Cardiac muscle cell (in vitro differentiated cells and primary cell): ENCODE measurements around the gene FADS6. TPM values are rescaled to one million over a fixed set of nuclear protein-coding genes. Genes with fewer than 3 reads are reported as not detected.

Experiments
- DNase-seq, 2 donors: peaks; one replicate each; pipeline versions ENCODE4 v3.0.0 to v3.0.0-alpha.2; 2010 to 2017; ENCODE audit warnings: low read depth in 1 of 2, low spot score in 1 of 2
- H3K27ac ChIP-seq: fragments of 200-600 bp; sonication (generic); 2 replicates; pipeline ENCODE4 v1.5.1; 2016
- H3K27me3 ChIP-seq: fragments of 200-600 bp; sonication (generic); 2 replicates; pipeline ENCODE4 v1.6.0; 2016; ENCODE audit warnings: control low read depth
- H3K36me3 ChIP-seq: fragments of 200-600 bp; sonication (generic); 2 replicates; pipeline ENCODE4 v1.5.1; 2016; ENCODE audit warnings: control low read depth
- H3K4me1 ChIP-seq: fragments of 200-600 bp; sonication (generic); 2 replicates; pipeline ENCODE4 v1.8.1; 2017; ENCODE audit warnings: low read depth, mild to moderate bottlenecking, mixed run types
- H3K4me3 ChIP-seq: fragments of 200-600 bp; sonication (generic); 2 replicates; pipeline ENCODE4 v1.5.1; 2016; ENCODE audit warnings: mild to moderate bottlenecking
- H3K9me3 ChIP-seq: fragments of 200-600 bp; sonication (generic); 2 replicates; pipeline ENCODE4 v1.5.1; 2017; ENCODE audit warnings: low read depth, mild to moderate bottlenecking, control low read depth
- polyA plus RNA-seq: library from polyadenylated mRNA; unstranded; fragments of >200 nt; fragmentation: Nextera tagmentation; extraction: Ambion mirVana; gene quantifications from 2 replicates; pipeline ENCODE4 v1.2.1, GENCODE V29; 2016
- total RNA-seq: library from RNA; depleted of rRNA; stranded (reverse); fragments of >200 nt; gene quantifications from 2 replicates; pipeline ENCODE4 v1.2.3, GENCODE V29; 2016
- TF ChIP-seq, protein P1 (sequence below): IDR thresholded peaks from 2 replicates; pipeline ENCODE4 v1.5.1; 2012; ENCODE audit warnings: low read depth, mild to moderate bottlenecking, low read length

Gene FADS6
- total and polyA plus RNA-seq, 2 experiments from 2014 or later, result 0.83 to 1.3 TPM

DNA sequence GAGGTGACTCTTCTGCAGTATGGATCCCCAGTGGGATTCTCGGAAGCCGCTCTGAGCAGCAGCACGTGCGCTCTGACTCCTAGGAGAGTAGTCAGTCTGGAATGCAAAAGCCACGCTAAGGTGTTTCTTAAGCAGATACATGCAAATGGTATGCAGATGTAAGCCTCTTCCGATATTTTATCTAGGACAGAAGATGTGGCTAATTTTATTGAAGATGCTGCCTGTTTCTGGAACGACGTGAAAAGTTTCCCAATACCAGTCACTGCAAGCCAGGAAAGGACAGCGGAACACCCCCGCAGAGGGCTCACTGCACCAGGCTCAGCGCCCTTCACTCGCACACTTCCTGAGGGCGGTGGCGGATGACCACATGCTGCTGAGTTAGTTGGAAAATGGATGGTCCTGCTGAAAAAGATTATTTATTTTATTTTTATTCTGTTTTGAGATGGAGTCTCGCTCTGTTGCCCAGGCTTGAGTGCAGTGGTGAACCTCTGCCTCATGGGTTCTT lies 10.1 kb downstream of the FADS6 start:
- H3K27me3 ChIP-seq, result no peaks in the 10 kb centered on the region
- H3K4me3 ChIP-seq, result no peak overlapping the region
- H3K36me3 ChIP-seq, result no peaks in the 10 kb centered on the region
- TF ChIP-seq, protein P1, sequence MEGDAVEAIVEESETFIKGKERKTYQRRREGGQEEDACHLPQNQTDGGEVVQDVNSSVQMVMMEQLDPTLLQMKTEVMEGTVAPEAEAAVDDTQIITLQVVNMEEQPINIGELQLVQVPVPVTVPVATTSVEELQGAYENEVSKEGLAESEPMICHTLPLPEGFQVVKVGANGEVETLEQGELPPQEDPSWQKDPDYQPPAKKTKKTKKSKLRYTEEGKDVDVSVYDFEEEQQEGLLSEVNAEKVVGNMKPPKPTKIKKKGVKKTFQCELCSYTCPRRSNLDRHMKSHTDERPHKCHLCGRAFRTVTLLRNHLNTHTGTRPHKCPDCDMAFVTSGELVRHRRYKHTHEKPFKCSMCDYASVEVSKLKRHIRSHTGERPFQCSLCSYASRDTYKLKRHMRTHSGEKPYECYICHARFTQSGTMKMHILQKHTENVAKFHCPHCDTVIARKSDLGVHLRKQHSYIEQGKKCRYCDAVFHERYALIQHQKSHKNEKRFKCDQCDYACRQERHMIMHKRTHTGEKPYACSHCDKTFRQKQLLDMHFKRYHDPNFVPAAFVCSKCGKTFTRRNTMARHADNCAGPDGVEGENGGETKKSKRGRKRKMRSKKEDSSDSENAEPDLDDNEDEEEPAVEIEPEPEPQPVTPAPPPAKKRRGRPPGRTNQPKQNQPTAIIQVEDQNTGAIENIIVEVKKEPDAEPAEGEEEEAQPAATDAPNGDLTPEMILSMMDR, result no peak
- peaks cover 12% of the 10 kb centered on the region for H3K4me1 ChIP-seq
- no peaks in the 10 kb centered on the region for H3K9me3 ChIP-seq
- H3K27ac ChIP-seq, result no peak overlapping the region
- DNase-seq, result no peak

DNA sequence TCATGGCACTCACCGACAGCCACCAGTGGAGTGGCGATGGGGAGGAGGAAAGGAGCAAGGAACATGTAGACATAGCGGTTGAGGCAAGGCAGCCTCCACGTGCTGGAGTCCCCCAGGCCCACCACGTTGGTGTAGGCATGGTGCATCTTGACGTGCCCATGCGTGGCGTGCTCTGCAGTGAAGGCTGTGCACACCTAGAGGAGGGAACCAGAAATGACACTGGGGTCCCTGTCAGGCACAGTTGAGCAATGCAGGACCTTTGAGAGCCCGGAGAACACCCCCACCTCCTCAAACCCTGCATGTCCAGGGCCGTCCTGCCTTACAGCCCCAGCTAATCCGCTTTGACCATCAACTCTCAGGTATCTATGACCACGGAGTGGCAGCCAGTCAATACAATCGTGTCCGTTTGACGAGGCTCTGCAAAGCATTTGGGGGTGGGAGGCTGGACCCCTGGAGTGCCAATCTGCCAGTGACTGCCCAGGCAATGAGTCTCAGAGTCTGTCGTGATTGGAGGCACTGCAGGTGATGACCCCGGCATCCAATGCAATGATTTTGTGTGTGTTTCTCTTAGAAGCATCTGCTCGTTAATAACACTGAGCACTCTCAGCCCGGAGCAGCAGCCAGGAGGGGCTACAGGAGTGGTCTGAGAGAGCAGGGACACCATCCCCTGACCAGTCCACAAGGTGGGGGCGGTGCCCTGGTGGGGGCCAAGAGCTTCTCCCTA lies 10.8 kb downstream of the FADS6 start:
- H3K27ac ChIP-seq, result no peak overlapping the region
- H3K9me3 ChIP-seq, result no peaks in the 10 kb centered on the region
- no peaks in the 10 kb centered on the region for H3K27me3 ChIP-seq
- no peak for DNase-seq
- no peaks in the 10 kb centered on the region for H3K36me3 ChIP-seq
- peaks cover 19% of the 10 kb centered on the region for H3K4me1 ChIP-seq
- no peak overlapping the region for H3K4me3 ChIP-seq
- TF ChIP-seq, protein P1, result no peak

- H3K36me3 ChIP-seq, result no peaks in the 10 kb centered on the region
- TF ChIP-seq, protein P1, result no peak
- no peaks in the 10 kb centered on the region for H3K9me3 ChIP-seq
- no peaks in the 10 kb centered on the region for H3K27me3 ChIP-seq
- no peak overlapping the region for H3K4me3 ChIP-seq
- peaks cover 34% of the 10 kb centered on the region for H3K4me1 ChIP-seq
- no peak for DNase-seq
- H3K27ac ChIP-seq, result no peak overlapping the region
Measured at GRCh38 chr17:74881073-74881472, 12.4 kb downstream of the FADS6 start.

DNA sequence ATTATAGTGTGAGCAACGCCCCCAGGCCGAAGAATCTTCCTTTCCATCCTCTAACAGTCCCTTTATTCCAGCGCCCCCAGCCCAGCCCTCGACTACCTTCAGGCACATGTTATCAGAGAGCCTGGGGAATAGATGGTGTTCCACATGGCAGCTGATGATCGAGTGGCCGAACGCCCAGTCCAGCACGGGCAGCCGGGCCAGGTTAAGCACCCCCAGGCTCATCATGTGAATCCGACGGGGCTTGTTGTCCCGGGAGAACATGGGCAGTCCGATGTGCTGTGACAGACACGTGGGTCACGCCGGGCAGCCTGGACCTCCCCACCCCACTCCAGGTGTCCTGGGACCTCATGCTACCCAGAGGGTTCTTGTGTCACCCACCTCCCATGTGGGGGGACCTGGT lies 14.1 kb downstream of the FADS6 start:
- H3K27me3 ChIP-seq, result no peaks in the 10 kb centered on the region
- H3K4me1 ChIP-seq, result peaks cover 38% of the 10 kb centered on the region
- no peaks in the 10 kb centered on the region for H3K36me3 ChIP-seq
- H3K4me3 ChIP-seq, result no peak overlapping the region
- H3K27ac ChIP-seq, result no peak overlapping the region
- TF ChIP-seq, protein P1, result no peak
- no peak for DNase-seq
- no peaks in the 10 kb centered on the region for H3K9me3 ChIP-seq

DNA sequence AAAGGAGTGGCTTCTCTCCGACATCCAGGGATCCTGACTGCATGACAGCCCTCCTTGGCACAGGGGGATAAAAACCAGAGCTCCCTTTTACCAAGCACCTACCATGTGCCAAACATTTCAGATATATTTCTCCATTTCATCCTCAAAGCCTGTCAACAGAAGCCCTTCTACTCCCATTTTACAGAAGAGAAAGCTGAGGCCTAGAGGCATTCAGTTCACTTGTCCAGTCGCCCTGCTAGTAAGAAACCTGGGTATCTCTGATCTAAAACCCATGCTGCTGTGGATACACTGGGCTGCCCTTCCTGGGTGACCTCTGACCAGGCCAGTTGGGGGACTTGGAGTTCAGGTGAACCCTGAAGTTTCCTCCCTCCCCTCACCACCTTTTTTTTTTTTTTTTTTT lies 14.8 kb downstream of the FADS6 start:
- Histone ChIP-seq H3K27me3 (no peaks in the 10 kb centered on the region), H3K4me3 (no peak overlapping the region), H3K27ac (no peak overlapping the region), H3K4me1 (peaks cover 42% of the 10 kb centered on the region), H3K36me3 (no peaks in the 10 kb centered on the region), H3K9me3 (no peaks in the 10 kb centered on the region)
- TF ChIP-seq, protein P1, result no peak
- no peak for DNase-seq
